Measurements from ENCODE around the gene HACE1.

HACE1 gene

GRCh38 chr6:104730450-104730849 lies 129.3 kb downstream of the HACE1 start:
- Histone ChIP-seq H3K36me3 (ENCODE audit: insufficient read depth, low read length) (0 out of 2 replicates have a peak, but pooled peaks cover 3% of the 10 kb centered on the region), H3K4me3 (ENCODE audit: low read length) (no peak overlapping the region), H3K9ac (ENCODE audit: low read depth, low read length) (no peak overlapping the region), H3K27me3 (ENCODE audit: insufficient read depth, low read length) (no peaks in the 10 kb centered on the region), H3K27ac (ENCODE audit: low read depth, low read length) (no peak overlapping the region), H3K4me1 (ENCODE audit: insufficient read depth, low read length) (0 out of 2 replicates have a peak, but pooled peaks cover 5% of the 10 kb centered on the region), H3K9me3 (ENCODE audit: insufficient read depth, low read depth, low read length) (no peaks in the 10 kb centered on the region)
- 100% methylated on average over 1 of the region's 2 CpGs for WGBS

DNA sequence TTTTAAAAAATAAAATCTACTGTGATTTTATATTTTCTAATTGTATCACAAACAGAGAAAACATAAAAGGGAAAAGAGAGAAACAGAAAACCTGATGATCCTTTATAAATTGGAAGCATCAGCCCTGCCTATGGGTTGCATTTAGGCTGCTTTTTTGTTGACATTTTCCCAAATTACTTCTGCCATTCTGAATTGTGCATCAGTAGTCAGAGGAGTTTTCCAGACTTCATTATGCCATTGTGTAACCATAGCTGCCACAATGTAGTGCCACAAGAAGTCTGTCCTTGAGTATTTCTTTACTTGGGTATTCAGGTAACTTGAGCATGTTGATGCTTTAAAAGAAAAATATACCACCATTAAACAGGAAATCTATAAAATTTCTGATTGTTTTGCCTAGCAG lies 130.3 kb downstream of the HACE1 start:
- H3K27ac ChIP-seq (ENCODE audit: low read depth, low read length): no peak overlapping the region
- H3K9me3 ChIP-seq (ENCODE audit: insufficient read depth, low read depth, low read length): no peaks in the 10 kb centered on the region
- H3K36me3 ChIP-seq (ENCODE audit: insufficient read depth, low read length): 0 out of 2 replicates have a peak, but pooled peaks cover 3% of the 10 kb centered on the region
- no peaks in the 10 kb centered on the region for H3K27me3 ChIP-seq (ENCODE audit: insufficient read depth, low read length)
- no peak overlapping the region for H3K9ac ChIP-seq (ENCODE audit: low read depth, low read length)
- H3K4me1 ChIP-seq (ENCODE audit: insufficient read depth, low read length): 0 out of 2 replicates have a peak, but pooled peaks cover 5% of the 10 kb centered on the region
- H3K4me3 ChIP-seq (ENCODE audit: low read length): no peak overlapping the region

GRCh38 chr6:104728448-104728847 lies 131.3 kb downstream of the HACE1 start:
- Histone ChIP-seq H3K4me1 (ENCODE audit: insufficient read depth, low read length) (0 out of 2 replicates have a peak, but pooled peaks cover 5% of the 10 kb centered on the region), H3K27me3 (ENCODE audit: insufficient read depth, low read length) (no peaks in the 10 kb centered on the region)
- WGBS: 91% methylated on average over 4 of the region's 4 CpGs

DNA sequence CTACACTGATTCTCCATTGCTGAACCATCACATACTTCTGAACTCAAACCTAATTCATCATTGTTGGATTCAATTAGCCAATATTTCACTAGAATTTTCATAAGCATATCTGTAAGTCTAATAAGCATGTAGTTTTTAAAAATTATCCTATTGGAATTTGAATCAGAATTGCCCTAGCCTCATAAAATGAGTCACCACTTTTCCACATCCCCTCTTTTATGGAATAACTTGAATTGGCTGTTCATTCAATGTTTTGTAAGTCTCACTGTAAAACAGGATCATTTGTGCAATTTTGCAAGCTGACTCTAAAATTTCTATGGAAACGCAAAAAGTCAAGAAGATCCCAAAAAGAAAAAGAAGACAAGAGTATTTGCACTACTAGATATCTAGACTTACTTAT lies 141.0 kb downstream of the HACE1 start:
- WGBS: 80% methylated on average over 1 of the region's 1 CpG
- no peaks in the 10 kb centered on the region; the same call in 1 of the 2 replicates for H3K9me3 ChIP-seq (ENCODE audit: insufficient read depth, low read depth, low read length)
- no peak overlapping the region for H3K4me3 ChIP-seq (ENCODE audit: low read length)
- H3K9ac ChIP-seq (ENCODE audit: low read depth, low read length): no peak overlapping the region
- H3K27me3 ChIP-seq (ENCODE audit: insufficient read depth, low read length): no peaks in the 10 kb centered on the region
- no peaks in the 10 kb centered on the region for H3K4me1 ChIP-seq (ENCODE audit: insufficient read depth, low read length)
- H3K27ac ChIP-seq (ENCODE audit: low read depth, low read length): no peak overlapping the region
- no peaks in the 10 kb centered on the region for H3K36me3 ChIP-seq (ENCODE audit: insufficient read depth, low read length)

More at GRCh38 chr6:104728448-104728847, 131.3 kb downstream of the HACE1 start:
- no peaks in the 10 kb centered on the region for H3K9me3 ChIP-seq (ENCODE audit: insufficient read depth, low read depth, low read length)
- no peak overlapping the region for H3K27ac ChIP-seq (ENCODE audit: low read depth, low read length)
- 0 out of 2 replicates have a peak, but pooled peaks cover 3% of the 10 kb centered on the region for H3K36me3 ChIP-seq (ENCODE audit: insufficient read depth, low read length)
- no peak overlapping the region for H3K4me3 ChIP-seq (ENCODE audit: low read length)
- no peak overlapping the region for H3K9ac ChIP-seq (ENCODE audit: low read depth, low read length)

- Histone ChIP-seq H3K27ac (ENCODE audit: low read depth, low read length) (no peak overlapping the region), H3K4me3 (ENCODE audit: low read length) (no peak overlapping the region), H3K9ac (ENCODE audit: low read depth, low read length) (no peak overlapping the region), H3K27me3 (ENCODE audit: insufficient read depth, low read length) (no peaks in the 10 kb centered on the region), H3K9me3 (ENCODE audit: insufficient read depth, low read depth, low read length) (no peaks in the 10 kb centered on the region; the same call in 1 of the 2 replicates), H3K36me3 (ENCODE audit: insufficient read depth, low read length) (no peaks in the 10 kb centered on the region), H3K4me1 (ENCODE audit: insufficient read depth, low read length) (no peaks in the 10 kb centered on the region)
- 100% methylated on average over 4 of the region's 4 CpGs for WGBS
Measured at GRCh38 chr6:104716858-104717257, 142.9 kb downstream of the HACE1 start.

DNA sequence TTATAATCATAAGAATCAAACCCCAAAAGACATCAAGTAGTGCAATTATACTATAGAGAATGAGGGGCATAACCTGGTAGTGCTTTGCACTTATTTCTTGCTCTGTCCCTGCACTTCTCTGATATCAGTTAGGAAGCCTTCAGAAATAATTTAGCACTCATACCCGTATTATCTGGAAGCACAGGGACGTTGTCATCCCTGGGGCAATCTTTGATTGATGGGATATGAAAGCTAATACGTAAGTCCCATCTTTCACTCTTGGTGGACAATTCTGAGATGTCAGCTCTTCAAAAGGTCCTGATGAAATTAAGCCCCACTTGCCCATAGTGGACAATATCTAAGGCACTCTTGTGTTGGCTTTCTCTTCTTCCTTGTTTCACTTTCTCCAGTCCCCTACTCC lies 144.9 kb downstream of the HACE1 start:
- Histone ChIP-seq H3K27me3 (ENCODE audit: insufficient read depth, low read length) (no peaks in the 10 kb centered on the region), H3K9ac (ENCODE audit: low read depth, low read length) (no peak overlapping the region), H3K4me1 (ENCODE audit: insufficient read depth, low read length) (no peaks in the 10 kb centered on the region), H3K9me3 (ENCODE audit: insufficient read depth, low read depth, low read length) (no peaks in the 10 kb centered on the region; the same call in 1 of the 2 replicates), H3K27ac (ENCODE audit: low read depth, low read length) (no peak overlapping the region), H3K4me3 (ENCODE audit: low read length) (no peak overlapping the region), H3K36me3 (ENCODE audit: insufficient read depth, low read length) (no peaks in the 10 kb centered on the region)
- 74% methylated on average over 3 of the region's 3 CpGs for WGBS

GRCh38 chr6:104713982-104714381 lies 145.7 kb downstream of the HACE1 start:
- Histone ChIP-seq H3K9me3 (ENCODE audit: insufficient read depth, low read depth, low read length) (no peaks in the 10 kb centered on the region; the same call in 1 of the 2 replicates), H3K9ac (ENCODE audit: low read depth, low read length) (no peak overlapping the region), H3K27ac (ENCODE audit: low read depth, low read length) (no peak overlapping the region), H3K4me3 (ENCODE audit: low read length) (no peak overlapping the region), H3K27me3 (ENCODE audit: insufficient read depth, low read length) (no peaks in the 10 kb centered on the region), H3K36me3 (ENCODE audit: insufficient read depth, low read length) (no peaks in the 10 kb centered on the region), H3K4me1 (ENCODE audit: insufficient read depth, low read length) (no peaks in the 10 kb centered on the region)
- WGBS: 80% methylated on average over 2 of the region's 2 CpGs

DNA sequence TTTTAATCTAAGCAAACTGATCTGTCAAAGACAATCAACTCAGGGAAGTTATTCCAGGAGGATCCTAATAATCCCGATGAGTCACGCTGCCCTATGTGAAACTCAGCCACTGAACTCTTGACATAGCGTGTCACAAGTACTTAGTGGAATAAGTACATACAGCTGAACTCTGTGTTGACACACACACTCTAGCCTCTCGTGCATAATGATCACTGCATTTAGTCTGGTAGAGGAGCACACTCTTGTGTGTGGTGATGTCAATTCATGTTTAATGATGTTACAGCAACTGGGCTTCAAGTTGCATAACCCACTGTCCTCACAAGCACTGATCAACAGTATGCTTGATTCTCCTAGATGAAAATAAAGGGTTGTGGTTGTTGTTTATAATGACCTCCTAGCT lies 148.3 kb downstream of the HACE1 start:
- H3K4me1 ChIP-seq (ENCODE audit: insufficient read depth, low read length): no peaks in the 10 kb centered on the region
- H3K27ac ChIP-seq (ENCODE audit: low read depth, low read length): no peak overlapping the region
- no peaks in the 10 kb centered on the region; the same call in 1 of the 2 replicates for H3K9me3 ChIP-seq (ENCODE audit: insufficient read depth, low read depth, low read length)
- no peaks in the 10 kb centered on the region for H3K27me3 ChIP-seq (ENCODE audit: insufficient read depth, low read length)
- no peaks in the 10 kb centered on the region for H3K36me3 ChIP-seq (ENCODE audit: insufficient read depth, low read length)
- 94% methylated on average over 4 of the region's 4 CpGs for WGBS
- H3K9ac ChIP-seq (ENCODE audit: low read depth, low read length): no peak overlapping the region
- no peak overlapping the region for H3K4me3 ChIP-seq (ENCODE audit: low read length)

- Histone ChIP-seq H3K4me3 (ENCODE audit: low read length) (no peak overlapping the region), H3K9me3 (ENCODE audit: insufficient read depth, low read depth, low read length) (no peaks in the 10 kb centered on the region), H3K9ac (ENCODE audit: low read depth, low read length) (no peak overlapping the region), H3K27me3 (ENCODE audit: insufficient read depth, low read length) (no peaks in the 10 kb centered on the region), H3K27ac (ENCODE audit: low read depth, low read length) (no peak overlapping the region), H3K36me3 (ENCODE audit: insufficient read depth, low read length) (no peaks in the 10 kb centered on the region), H3K4me1 (ENCODE audit: insufficient read depth, low read length) (no peaks in the 10 kb centered on the region)
- WGBS: 90% methylated on average over 3 of the region's 4 CpGs
Measured at GRCh38 chr6:104710543-104711335, 149.0 kb downstream of the HACE1 start.

- Histone ChIP-seq H3K36me3 (ENCODE audit: insufficient read depth, low read length) (no peaks in the 10 kb centered on the region), H3K9me3 (ENCODE audit: insufficient read depth, low read depth, low read length) (no peaks in the 10 kb centered on the region), H3K4me3 (ENCODE audit: low read length) (no peak overlapping the region), H3K27me3 (ENCODE audit: insufficient read depth, low read length) (no peaks in the 10 kb centered on the region), H3K9ac (ENCODE audit: low read depth, low read length) (no peak overlapping the region), H3K4me1 (ENCODE audit: insufficient read depth, low read length) (peaks cover 3% of the 10 kb centered on the region; the same call in 1 of the 2 replicates), H3K27ac (ENCODE audit: low read depth, low read length) (no peak overlapping the region)
- WGBS: 92% methylated on average over 4 of the region's 5 CpGs
Measured at GRCh38 chr6:104705916-104706442, 153.7 kb downstream of the HACE1 start.

DNA sequence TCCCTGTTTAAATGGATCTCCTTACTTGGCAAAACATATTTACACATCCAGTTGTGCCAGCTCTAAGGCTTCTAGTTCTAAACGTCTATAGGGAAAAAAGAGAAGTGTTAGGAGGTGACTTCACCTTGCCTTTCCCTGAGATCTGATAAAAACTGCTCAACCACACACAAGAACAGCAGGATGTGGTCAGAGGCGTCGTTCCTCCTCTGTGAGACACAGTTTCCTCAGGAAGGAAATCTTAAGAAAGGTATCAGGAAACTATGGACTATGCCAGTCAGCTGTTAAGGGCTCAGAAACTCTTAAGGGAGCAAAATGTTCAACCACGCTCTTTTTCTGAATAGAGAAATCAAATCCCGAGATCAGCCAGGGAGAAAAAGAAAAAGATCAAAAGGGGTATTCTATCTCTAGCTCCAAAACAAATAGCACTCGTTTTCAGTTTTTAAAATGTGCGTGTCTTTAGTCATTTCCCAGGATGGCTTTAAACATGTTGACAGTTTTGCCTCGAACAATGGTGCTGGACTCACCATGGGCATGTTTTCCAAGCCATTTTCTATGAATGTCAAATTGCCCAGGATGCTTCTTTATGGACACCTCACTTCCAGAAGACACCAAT lies 154.5 kb downstream of the HACE1 start:
- Histone ChIP-seq H3K9me3 (ENCODE audit: insufficient read depth, low read depth, low read length) (no peaks in the 10 kb centered on the region), H3K36me3 (ENCODE audit: insufficient read depth, low read length) (no peaks in the 10 kb centered on the region), H3K27me3 (ENCODE audit: insufficient read depth, low read length) (no peaks in the 10 kb centered on the region), H3K4me3 (ENCODE audit: low read length) (no peak overlapping the region), H3K9ac (ENCODE audit: low read depth, low read length) (no peak overlapping the region), H3K4me1 (ENCODE audit: insufficient read depth, low read length) (peaks cover 3% of the 10 kb centered on the region; the same call in 1 of the 2 replicates), H3K27ac (ENCODE audit: low read depth, low read length) (no peak overlapping the region)
- WGBS: 89% methylated on average over 7 of the region's 8 CpGs

All from HUES64 (cell line).